B cell (primary cell): ENCODE data around the gene ELOVL1. TPM values are rescaled to one million over a fixed set of nuclear protein-coding genes. Genes with fewer than 3 reads are reported as not detected.

ENCODE experiments used
- ATAC-seq: fragments of 200-7000 bp; cut with Tn5 transposase; one replicate; pipeline ENCODE4 v1.10.0; 2021; ENCODE audit warnings: low read depth, mild to moderate bottlenecking, moderate number of reproducible peaks, moderate library complexity
- CTCF ChIA-PET: fragments of 350-600 bp; sonication (Branson Sonifier 250); formaldehyde crosslinking; loops from one replicate; lab custom pipeline; 2021; ENCODE audit warnings: antibody characterized with exemption, inconsistent platforms; lab: Charles Lee
- POLR2A ChIA-PET: fragments of 350-600 bp; sonication (Branson Sonifier 250); formaldehyde crosslinking; loops from one replicate; lab custom pipeline; 2021; ENCODE audit warnings: antibody characterized with exemption; lab: Charles Lee
- DNase-seq: peaks from one replicate; pipeline ENCODE4 v3.0.0; 2013
- H2AFZ ChIP-seq: 2 replicates; pipeline ENCODE4 v1.6.1; 2012; ENCODE audit warnings: mild to moderate bottlenecking, low read depth, low read length; ENCODE audit not compliant: insufficient read depth, poor library complexity, severe bottlenecking
- H3K27ac ChIP-seq, 2 donors: 1 replicate in 1 of 2; 2 replicates in 1 of 2; pipeline ENCODE4 v1.5.1; 2012 to 2013; ENCODE audit warnings: low read length in 2 of 2, mild to moderate bottlenecking in 2 of 2, moderate library complexity in 1 of 2
- H3K27me3 ChIP-seq, 4 experiments: fragments of 200-600 bp in 1 of 4; sonication (generic) in 1 of 4; replicated peaks in 1 of 4; 1 replicate in 2 of 4; 2 replicates in 2 of 4; pipeline versions ENCODE4 v1.6.1 to v1.7.0; 2013 to 2016; ENCODE audit warnings: low read length in 3 of 4, mild to moderate bottlenecking in 2 of 4, mixed read lengths in 1 of 4, moderate library complexity in 1 of 4; ENCODE audit not compliant: insufficient read depth in 4 of 4, control insufficient read depth in 3 of 4; ENCODE audit errors: control extremely low read depth in 1 of 4
- H3K36me3 ChIP-seq, 2 experiments: replicated peaks in 1 of 2; 1 replicate in 1 of 2; 2 replicates in 1 of 2; pipeline versions ENCODE4 v1.6.1 to v1.7.1; 2013; ENCODE audit warnings: low read length in 1 of 2; ENCODE audit not compliant: insufficient read depth in 2 of 2, control insufficient read depth in 1 of 2; ENCODE audit errors: control extremely low read depth in 1 of 2, extremely low read depth in 1 of 2
- H3K4me1 ChIP-seq, 2 donors: fragments of 200-600 bp in 1 of 2; sonication (generic) in 1 of 2; 1 replicate in 1 of 2; 2 replicates in 1 of 2; pipeline versions ENCODE4 v1.5.1 to v1.6.1; 2013 to 2017; ENCODE audit warnings: low read length in 2 of 2; ENCODE audit not compliant: control insufficient read depth in 2 of 2, insufficient read depth in 2 of 2
- H3K4me2 ChIP-seq: replicated peaks from 2 replicates; pipeline ENCODE3; 2012; ENCODE audit warnings: mild to moderate bottlenecking, low read depth, low read length; ENCODE audit not compliant: poor library complexity, severe bottlenecking
- H3K4me3 ChIP-seq, 5 experiments: fragments of 200-600 bp in 1 of 5; sonication (generic) in 1 of 5; 1 replicate in 3 of 5; 2 replicates in 2 of 5; pipeline versions ENCODE4 v1.5.1 to v1.7.0; 2011 to 2016; ENCODE audit warnings: low read length in 4 of 5, mild to moderate bottlenecking in 4 of 5, low read depth in 2 of 5, control low read depth in 1 of 5, moderate library complexity in 1 of 5; ENCODE audit not compliant: insufficient read depth in 1 of 5; ENCODE audit errors: control extremely low read depth in 1 of 5, extremely low read depth in 1 of 5
- H3K79me2 ChIP-seq: fragments of 200-600 bp; sonication (generic); one replicate; pipeline ENCODE4 v1.6.0; 2016; ENCODE audit warnings: low read length; ENCODE audit not compliant: control insufficient read depth, insufficient read depth
- H3K9ac ChIP-seq: fragments of 200-600 bp; sonication (generic); 2 replicates; pipeline ENCODE4 v1.6.1; 2017; ENCODE audit warnings: mild to moderate bottlenecking, low read length, moderate library complexity
- H3K9me3 ChIP-seq, 3 donors: one replicate each; pipeline versions ENCODE4 v1.6.1 to v1.7.1; 2013; ENCODE audit warnings: low read length in 2 of 3; ENCODE audit not compliant: control insufficient read depth in 2 of 3, insufficient read depth in 1 of 3; ENCODE audit errors: control extremely low read depth in 1 of 3
- H4K20me1 ChIP-seq: 2 replicates; pipeline ENCODE4 v1.6.0; 2012; ENCODE audit warnings: mild to moderate bottlenecking, low read length; ENCODE audit not compliant: insufficient read depth, control insufficient read depth, poor library complexity, severe bottlenecking
- H3K27ac Mint-ChIP-seq: one replicate; pipeline ENCODE4 v1.8.0; 2021; ENCODE audit warnings: mixed read lengths
- H3K27me3 Mint-ChIP-seq: one replicate; pipeline ENCODE4 v1.8.0; 2021; ENCODE audit warnings: mixed read lengths
- H3K4me1 Mint-ChIP-seq: one replicate; pipeline ENCODE4 v1.8.0; 2021; ENCODE audit warnings: mixed read lengths
- H3K4me3 Mint-ChIP-seq: one replicate; pipeline ENCODE4 v1.8.0; 2021; ENCODE audit warnings: mixed read lengths
- H3K9me3 Mint-ChIP-seq: one replicate; pipeline ENCODE4 v1.8.0; 2022; ENCODE audit warnings: mixed read lengths; ENCODE audit not compliant: insufficient read depth
- EZH2 ChIP-seq: IDR thresholded peaks from 2 replicates; pipeline ENCODE4 v1.6.1; 2012; ENCODE audit warnings: borderline replicate concordance, low read depth, mild to moderate bottlenecking, moderate library complexity, low read length; ENCODE audit not compliant: insufficient read depth, poor library complexity, severe bottlenecking
- WGBS: methylation state at CpG from one replicate; pipeline ENCODE4 v1.1.5; 2013; ENCODE audit warnings: missing lambda C conversion rate; ENCODE audit not compliant: insufficient coverage; 5-methylcytosine and 5-hydroxymethylcytosine counted together
- intact Hi-C: fragments of 100-400 bp; cut with micrococcal nuclease; formaldehyde crosslinking; loops from one replicate; pipeline ENCODE4 v1.10.0; 2022
- polyA plus RNA-seq: library from polyadenylated mRNA; depleted of rRNA; stranded (reverse); fragments of >200 nt; gene quantifications from 2 replicates; pipeline ENCODE4 v1.2.3, GENCODE V29; 2012
- total RNA-seq, 2 donors: library from RNA; stranded (reverse); fragments of 120-200 nt in 1 of 2; gene quantifications; 1 replicate in 1 of 2; 2 replicates in 1 of 2; pipeline versions ENCODE4 v1.2.3 to v1.2.4, GENCODE V29; 2013 to 2022
- TF ChIP-seq, protein P1 (sequence below): fragments of 200-600 bp; IDR thresholded peaks from one replicate; pipeline ENCODE4 v1.8.0; 2022; ENCODE audit warnings: antibody characterized with exemption, mild to moderate bottlenecking

Gene ELOVL1
- total and polyA plus RNA-seq, 2 donors (not counting 1 experiment from before 2014, with no cell fraction given): 65.4 to 78.8 TPM

DNA sequence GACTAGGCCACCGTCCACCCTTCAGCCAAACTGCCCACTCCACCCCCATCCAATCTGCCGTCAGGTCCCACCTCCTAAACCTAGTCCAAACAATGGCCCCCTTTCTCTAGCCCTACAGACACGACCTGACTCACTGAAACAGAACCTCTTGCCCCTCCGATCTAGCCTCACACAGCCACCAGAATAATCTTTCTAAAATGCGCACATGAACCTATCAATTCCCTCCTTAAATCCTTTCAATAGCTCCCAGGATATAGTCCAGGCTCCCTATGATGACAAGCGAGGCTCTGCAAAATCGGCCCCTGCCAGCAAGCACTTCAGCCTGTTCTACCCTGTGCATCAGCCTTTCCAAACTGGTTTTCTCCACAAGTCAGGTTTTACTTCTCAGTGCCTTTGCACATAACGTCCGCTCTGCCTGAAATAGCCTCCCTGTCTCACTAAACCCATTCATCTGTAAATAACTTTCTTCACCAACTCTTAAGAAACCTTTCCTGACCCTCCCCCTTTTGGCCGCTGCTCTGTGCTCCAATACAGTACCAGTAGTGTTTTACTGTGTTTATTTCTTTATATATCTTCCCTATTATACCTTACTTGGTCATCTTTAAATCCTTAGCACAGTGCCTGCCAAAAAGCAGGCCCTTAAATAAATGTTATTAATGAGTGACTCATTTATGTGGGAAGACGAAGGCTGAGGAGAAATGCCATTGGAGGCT, 18.1 kb downstream of the ELOVL1 start:
- ChIA-PET POLR2A (interaction anchor here (0.5 to 2.0 kb wide), 2 partner anchors 9 to 1954 kb away, joined by 3 to 6 read pairs; partner anchors contain the start of gene CDC20), CTCF (interaction anchor here (1.0 kb wide), 1 partner anchor 9 kb away, joined by 4 read pairs; the partner anchor contains the start of gene CDC20)
- Histone ChIP-seq H3K27me3 (no peaks in the 10 kb centered on the region), H2AFZ (peak overlapping the region; percentile 59), H3K4me1 (peaks cover 4 to 5% of the 10 kb centered on the region in 2 donors), H3K9me3 (no peaks in the 10 kb centered on the region), H3K9ac (peak overlapping the region; percentile 47), H3K4me2 (peak overlapping the region; percentile 67), H3K36me3 (no peaks in the 10 kb centered on the region), H3K79me2 (no peaks in the 10 kb centered on the region), H4K20me1 (no peaks in the 10 kb centered on the region), H3K4me3 (peak overlapping the region in 4 of 5 experiments; percentile 27 to 64 (median 37)), H3K27ac (peak overlapping the region; percentile 80 to 87)
- Mint-ChIP-seq H3K4me1 (peaks cover 13% of the 10 kb centered on the region), H3K27ac (peak overlapping the region; percentile 97), H3K4me3 (peak overlapping the region; percentile 89), H3K9me3 (no peaks in the 10 kb centered on the region), H3K27me3 (no peaks in the 10 kb centered on the region)
- intact Hi-C loops: loop anchor here (1.0 kb wide), 2 partner anchors 9 to 19 kb away; partner anchors contain the start of genes CDC20 and ELOVL1
- DNase-seq (no peak), ATAC-seq (no peak)
- 76% methylated on average over 9 of the region's 11 CpGs for WGBS
- no peak for TF ChIP-seq EZH2
- TF ChIP-seq, protein P1, sequence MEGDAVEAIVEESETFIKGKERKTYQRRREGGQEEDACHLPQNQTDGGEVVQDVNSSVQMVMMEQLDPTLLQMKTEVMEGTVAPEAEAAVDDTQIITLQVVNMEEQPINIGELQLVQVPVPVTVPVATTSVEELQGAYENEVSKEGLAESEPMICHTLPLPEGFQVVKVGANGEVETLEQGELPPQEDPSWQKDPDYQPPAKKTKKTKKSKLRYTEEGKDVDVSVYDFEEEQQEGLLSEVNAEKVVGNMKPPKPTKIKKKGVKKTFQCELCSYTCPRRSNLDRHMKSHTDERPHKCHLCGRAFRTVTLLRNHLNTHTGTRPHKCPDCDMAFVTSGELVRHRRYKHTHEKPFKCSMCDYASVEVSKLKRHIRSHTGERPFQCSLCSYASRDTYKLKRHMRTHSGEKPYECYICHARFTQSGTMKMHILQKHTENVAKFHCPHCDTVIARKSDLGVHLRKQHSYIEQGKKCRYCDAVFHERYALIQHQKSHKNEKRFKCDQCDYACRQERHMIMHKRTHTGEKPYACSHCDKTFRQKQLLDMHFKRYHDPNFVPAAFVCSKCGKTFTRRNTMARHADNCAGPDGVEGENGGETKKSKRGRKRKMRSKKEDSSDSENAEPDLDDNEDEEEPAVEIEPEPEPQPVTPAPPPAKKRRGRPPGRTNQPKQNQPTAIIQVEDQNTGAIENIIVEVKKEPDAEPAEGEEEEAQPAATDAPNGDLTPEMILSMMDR: no peak
